Peyer's patch (tissue), 4 donors: ENCODE results near the gene NRG3.

Source experiments
- CTCF ChIP-seq, 6 experiments: fragments of 450-650 bp in 4 of 6; fragments of 200-600 bp in 2 of 6; sonication (generic) in 1 of 6; IDR thresholded peaks; one replicate each; pipeline ENCODE4 v1.5.1; 2017 to 2019; ENCODE audit warnings: antibody characterized with exemption in 6 of 6, mild to moderate bottlenecking in 3 of 6, moderate library complexity in 1 of 6
- POLR2A ChIP-seq, 2 donors: fragments of 450-650 bp; IDR thresholded peaks; one replicate each; pipeline ENCODE4 v1.5.1; 2017; ENCODE audit warnings: antibody characterized with exemption in 2 of 2, mild to moderate bottlenecking in 2 of 2, moderate library complexity in 2 of 2

GRCh38 chr10:82856957-82857613 is 982.1 kb downstream of the NRG3 start:
- TF ChIP-seq CTCF (IDR thresholded peaks at IDR 0.05) (no peak), POLR2A (IDR thresholded peaks at IDR 0.05) (no peak)
